ENCODE measurements around the gene THTPA.

DNA sequence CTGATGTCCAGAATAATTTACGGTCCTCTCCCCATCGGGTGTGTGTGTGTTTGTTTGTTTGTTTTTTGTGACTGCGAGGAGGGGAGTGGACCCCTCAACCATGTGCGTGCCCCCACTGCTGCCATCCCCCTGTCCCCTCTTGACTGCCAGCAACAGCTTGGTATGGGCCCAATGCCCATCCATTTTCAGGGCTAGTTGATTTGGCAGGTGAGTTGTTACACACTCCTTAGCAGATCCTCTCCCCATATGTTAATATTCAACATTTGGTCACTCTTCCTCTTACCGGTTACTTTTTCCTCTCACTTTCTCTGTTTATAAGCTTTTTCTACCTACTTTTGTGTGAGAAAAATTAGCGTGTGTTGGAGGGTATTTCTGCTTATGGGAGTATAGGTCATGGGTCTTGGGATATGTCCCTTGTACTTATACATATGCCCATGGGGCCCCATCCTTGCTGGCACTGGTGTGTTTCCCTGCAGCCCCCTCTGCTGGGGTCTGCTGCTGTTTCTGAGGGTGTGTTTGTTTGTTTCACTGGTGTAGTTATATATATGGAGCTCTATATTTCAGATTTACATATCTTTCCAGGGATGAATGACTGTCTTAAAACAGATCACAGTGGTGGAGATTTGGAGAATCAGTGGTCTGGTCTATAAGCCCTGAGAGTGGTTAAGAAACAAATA lies 38.3 kb upstream of the THTPA start:
- TF ChIP-seq, protein P1, sequence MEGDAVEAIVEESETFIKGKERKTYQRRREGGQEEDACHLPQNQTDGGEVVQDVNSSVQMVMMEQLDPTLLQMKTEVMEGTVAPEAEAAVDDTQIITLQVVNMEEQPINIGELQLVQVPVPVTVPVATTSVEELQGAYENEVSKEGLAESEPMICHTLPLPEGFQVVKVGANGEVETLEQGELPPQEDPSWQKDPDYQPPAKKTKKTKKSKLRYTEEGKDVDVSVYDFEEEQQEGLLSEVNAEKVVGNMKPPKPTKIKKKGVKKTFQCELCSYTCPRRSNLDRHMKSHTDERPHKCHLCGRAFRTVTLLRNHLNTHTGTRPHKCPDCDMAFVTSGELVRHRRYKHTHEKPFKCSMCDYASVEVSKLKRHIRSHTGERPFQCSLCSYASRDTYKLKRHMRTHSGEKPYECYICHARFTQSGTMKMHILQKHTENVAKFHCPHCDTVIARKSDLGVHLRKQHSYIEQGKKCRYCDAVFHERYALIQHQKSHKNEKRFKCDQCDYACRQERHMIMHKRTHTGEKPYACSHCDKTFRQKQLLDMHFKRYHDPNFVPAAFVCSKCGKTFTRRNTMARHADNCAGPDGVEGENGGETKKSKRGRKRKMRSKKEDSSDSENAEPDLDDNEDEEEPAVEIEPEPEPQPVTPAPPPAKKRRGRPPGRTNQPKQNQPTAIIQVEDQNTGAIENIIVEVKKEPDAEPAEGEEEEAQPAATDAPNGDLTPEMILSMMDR (IDR thresholded peaks at IDR 0.05): no peak
- TF ChIP-seq EZH2 (IDR thresholded peaks at IDR 0.05; ENCODE audit: borderline replicate concordance, insufficient read depth, low read depth, low read length, poor library complexity, severe bottlenecking): no peak
